ENCODE results near the gene EXOC4.

- TF ChIP-seq POLR2AphosphoS5 (IDR thresholded peaks at IDR 0.05) (no peak), POLR2A (IDR thresholded peaks at IDR 0.05) (no peak)
- TF ChIP-seq, protein P1, sequence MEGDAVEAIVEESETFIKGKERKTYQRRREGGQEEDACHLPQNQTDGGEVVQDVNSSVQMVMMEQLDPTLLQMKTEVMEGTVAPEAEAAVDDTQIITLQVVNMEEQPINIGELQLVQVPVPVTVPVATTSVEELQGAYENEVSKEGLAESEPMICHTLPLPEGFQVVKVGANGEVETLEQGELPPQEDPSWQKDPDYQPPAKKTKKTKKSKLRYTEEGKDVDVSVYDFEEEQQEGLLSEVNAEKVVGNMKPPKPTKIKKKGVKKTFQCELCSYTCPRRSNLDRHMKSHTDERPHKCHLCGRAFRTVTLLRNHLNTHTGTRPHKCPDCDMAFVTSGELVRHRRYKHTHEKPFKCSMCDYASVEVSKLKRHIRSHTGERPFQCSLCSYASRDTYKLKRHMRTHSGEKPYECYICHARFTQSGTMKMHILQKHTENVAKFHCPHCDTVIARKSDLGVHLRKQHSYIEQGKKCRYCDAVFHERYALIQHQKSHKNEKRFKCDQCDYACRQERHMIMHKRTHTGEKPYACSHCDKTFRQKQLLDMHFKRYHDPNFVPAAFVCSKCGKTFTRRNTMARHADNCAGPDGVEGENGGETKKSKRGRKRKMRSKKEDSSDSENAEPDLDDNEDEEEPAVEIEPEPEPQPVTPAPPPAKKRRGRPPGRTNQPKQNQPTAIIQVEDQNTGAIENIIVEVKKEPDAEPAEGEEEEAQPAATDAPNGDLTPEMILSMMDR (IDR thresholded peaks at IDR 0.05): no peak
These were observed 503.0 kb downstream of the EXOC4 start for GRCh38 chr7:133755901-133756300.
